Measurements from ENCODE around the gene SOD1. TPM values are rescaled to one million over a fixed set of nuclear protein-coding genes. Genes with fewer than 3 reads are reported as not detected.

The SOD1 gene
- total RNA-seq = 302 and 358 TPM in 2 replicates

DNA sequence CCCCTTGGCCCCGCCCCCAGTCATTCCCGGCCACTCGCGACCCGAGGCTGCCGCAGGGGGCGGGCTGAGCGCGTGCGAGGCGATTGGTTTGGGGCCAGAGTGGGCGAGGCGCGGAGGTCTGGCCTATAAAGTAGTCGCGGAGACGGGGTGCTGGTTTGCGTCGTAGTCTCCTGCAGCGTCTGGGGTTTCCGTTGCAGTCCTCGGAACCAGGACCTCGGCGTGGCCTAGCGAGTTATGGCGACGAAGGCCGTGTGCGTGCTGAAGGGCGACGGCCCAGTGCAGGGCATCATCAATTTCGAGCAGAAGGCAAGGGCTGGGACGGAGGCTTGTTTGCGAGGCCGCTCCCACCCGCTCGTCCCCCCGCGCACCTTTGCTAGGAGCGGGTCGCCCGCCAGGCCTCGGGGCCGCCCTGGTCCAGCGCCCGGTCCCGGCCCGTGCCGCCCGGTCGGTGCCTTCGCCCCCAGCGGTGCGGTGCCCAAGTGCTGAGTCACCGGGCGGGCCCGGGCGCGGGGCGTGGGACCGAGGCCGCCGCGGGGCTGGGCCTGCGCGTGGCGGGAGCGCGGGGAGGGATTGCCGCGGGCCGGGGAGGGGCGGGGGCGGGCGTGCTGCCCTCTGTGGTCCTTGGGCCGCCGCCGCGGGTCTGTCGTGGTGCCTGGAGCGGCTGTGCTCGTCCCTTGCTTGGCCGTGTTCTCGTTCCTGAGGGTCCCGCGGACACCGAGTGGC is at the start of gene SOD1:
Gene SOD1, plus strand, starts transcription at position 158 of the 723 bp plus-strand sequence. Its CDS starts 77 bp downstream, at position 235.

Other genes starting within 250 kb of the SOD1 start
- gene SCAF4, start 72.4 kb downstream of the SOD1 start, total RNA-seq = 2.9 and 5.0 TPM in 2 replicates
- gene HUNK, start 213.3 kb downstream of the SOD1 start, total RNA-seq = not detected in 2 replicates